B cell (primary cell): ENCODE measurements around the gene TAS2R41. TPM values are rescaled to one million over a fixed set of nuclear protein-coding genes. Genes with fewer than 3 reads are reported as not detected.

Experiments used
- ATAC-seq: fragments of 200-7000 bp; cut with Tn5 transposase; one replicate; pipeline ENCODE4 v1.10.0; 2021; ENCODE audit warnings: low read depth, mild to moderate bottlenecking, moderate number of reproducible peaks, moderate library complexity
- CTCF ChIA-PET: fragments of 350-600 bp; sonication (Branson Sonifier 250); formaldehyde crosslinking; loops from one replicate; lab custom pipeline; 2021; ENCODE audit warnings: antibody characterized with exemption, inconsistent platforms; lab: Charles Lee
- POLR2A ChIA-PET: fragments of 350-600 bp; sonication (Branson Sonifier 250); formaldehyde crosslinking; loops from one replicate; lab custom pipeline; 2021; ENCODE audit warnings: antibody characterized with exemption; lab: Charles Lee
- DNase-seq: peaks from one replicate; pipeline ENCODE4 v3.0.0; 2013
- H2AFZ ChIP-seq: 2 replicates; pipeline ENCODE4 v1.6.1; 2012; ENCODE audit warnings: mild to moderate bottlenecking, low read depth, low read length; ENCODE audit not compliant: insufficient read depth, poor library complexity, severe bottlenecking
- H3K27ac ChIP-seq, 2 donors: 1 replicate in 1 of 2; 2 replicates in 1 of 2; pipeline ENCODE4 v1.5.1; 2012 to 2013; ENCODE audit warnings: low read length in 2 of 2, mild to moderate bottlenecking in 2 of 2, moderate library complexity in 1 of 2
- H3K27me3 ChIP-seq, 4 experiments: fragments of 200-600 bp in 1 of 4; sonication (generic) in 1 of 4; replicated peaks in 1 of 4; 1 replicate in 2 of 4; 2 replicates in 2 of 4; pipeline versions ENCODE4 v1.6.1 to v1.7.0; 2013 to 2016; ENCODE audit warnings: low read length in 3 of 4, mild to moderate bottlenecking in 2 of 4, mixed read lengths in 1 of 4, moderate library complexity in 1 of 4; ENCODE audit not compliant: insufficient read depth in 4 of 4, control insufficient read depth in 3 of 4; ENCODE audit errors: control extremely low read depth in 1 of 4
- H3K36me3 ChIP-seq, 2 experiments: replicated peaks in 1 of 2; 1 replicate in 1 of 2; 2 replicates in 1 of 2; pipeline versions ENCODE4 v1.6.1 to v1.7.1; 2013; ENCODE audit warnings: low read length in 1 of 2; ENCODE audit not compliant: insufficient read depth in 2 of 2, control insufficient read depth in 1 of 2; ENCODE audit errors: control extremely low read depth in 1 of 2, extremely low read depth in 1 of 2
- H3K4me1 ChIP-seq, 2 donors: fragments of 200-600 bp in 1 of 2; sonication (generic) in 1 of 2; 1 replicate in 1 of 2; 2 replicates in 1 of 2; pipeline versions ENCODE4 v1.5.1 to v1.6.1; 2013 to 2017; ENCODE audit warnings: low read length in 2 of 2; ENCODE audit not compliant: control insufficient read depth in 2 of 2, insufficient read depth in 2 of 2
- H3K4me2 ChIP-seq: replicated peaks from 2 replicates; pipeline ENCODE3; 2012; ENCODE audit warnings: mild to moderate bottlenecking, low read depth, low read length; ENCODE audit not compliant: poor library complexity, severe bottlenecking
- H3K4me3 ChIP-seq, 5 experiments: fragments of 200-600 bp in 1 of 5; sonication (generic) in 1 of 5; 1 replicate in 3 of 5; 2 replicates in 2 of 5; pipeline versions ENCODE4 v1.5.1 to v1.7.0; 2011 to 2016; ENCODE audit warnings: low read length in 4 of 5, mild to moderate bottlenecking in 4 of 5, low read depth in 2 of 5, control low read depth in 1 of 5, moderate library complexity in 1 of 5; ENCODE audit not compliant: insufficient read depth in 1 of 5; ENCODE audit errors: control extremely low read depth in 1 of 5, extremely low read depth in 1 of 5
- H3K79me2 ChIP-seq: fragments of 200-600 bp; sonication (generic); one replicate; pipeline ENCODE4 v1.6.0; 2016; ENCODE audit warnings: low read length; ENCODE audit not compliant: control insufficient read depth, insufficient read depth
- H3K9ac ChIP-seq: fragments of 200-600 bp; sonication (generic); 2 replicates; pipeline ENCODE4 v1.6.1; 2017; ENCODE audit warnings: mild to moderate bottlenecking, low read length, moderate library complexity
- H3K9me3 ChIP-seq, 3 donors: one replicate each; pipeline versions ENCODE4 v1.6.1 to v1.7.1; 2013; ENCODE audit warnings: low read length in 2 of 3; ENCODE audit not compliant: control insufficient read depth in 2 of 3, insufficient read depth in 1 of 3; ENCODE audit errors: control extremely low read depth in 1 of 3
- H4K20me1 ChIP-seq: 2 replicates; pipeline ENCODE4 v1.6.0; 2012; ENCODE audit warnings: mild to moderate bottlenecking, low read length; ENCODE audit not compliant: insufficient read depth, control insufficient read depth, poor library complexity, severe bottlenecking
- H3K27ac Mint-ChIP-seq: one replicate; pipeline ENCODE4 v1.8.0; 2021; ENCODE audit warnings: mixed read lengths
- H3K27me3 Mint-ChIP-seq: one replicate; pipeline ENCODE4 v1.8.0; 2021; ENCODE audit warnings: mixed read lengths
- H3K4me1 Mint-ChIP-seq: one replicate; pipeline ENCODE4 v1.8.0; 2021; ENCODE audit warnings: mixed read lengths
- H3K4me3 Mint-ChIP-seq: one replicate; pipeline ENCODE4 v1.8.0; 2021; ENCODE audit warnings: mixed read lengths
- H3K9me3 Mint-ChIP-seq: one replicate; pipeline ENCODE4 v1.8.0; 2022; ENCODE audit warnings: mixed read lengths; ENCODE audit not compliant: insufficient read depth
- CTCF ChIP-seq: fragments of 200-600 bp; IDR thresholded peaks from one replicate; pipeline ENCODE4 v1.8.0; 2022; ENCODE audit warnings: antibody characterized with exemption, mild to moderate bottlenecking
- EZH2 ChIP-seq: IDR thresholded peaks from 2 replicates; pipeline ENCODE4 v1.6.1; 2012; ENCODE audit warnings: borderline replicate concordance, low read depth, mild to moderate bottlenecking, moderate library complexity, low read length; ENCODE audit not compliant: insufficient read depth, poor library complexity, severe bottlenecking
- WGBS: methylation state at CpG from one replicate; pipeline ENCODE4 v1.1.5; 2013; ENCODE audit warnings: missing lambda C conversion rate; ENCODE audit not compliant: insufficient coverage; 5-methylcytosine and 5-hydroxymethylcytosine counted together
- intact Hi-C: fragments of 100-400 bp; cut with micrococcal nuclease; formaldehyde crosslinking; loops from one replicate; pipeline ENCODE4 v1.10.0; 2022
- polyA plus RNA-seq: library from polyadenylated mRNA; depleted of rRNA; stranded (reverse); fragments of >200 nt; gene quantifications from 2 replicates; pipeline ENCODE4 v1.2.3, GENCODE V29; 2012
- total RNA-seq, 2 donors: library from RNA; stranded (reverse); fragments of 120-200 nt in 1 of 2; gene quantifications; 1 replicate in 1 of 2; 2 replicates in 1 of 2; pipeline versions ENCODE4 v1.2.3 to v1.2.4, GENCODE V29; 2013 to 2022

The TAS2R41 gene
- total and polyA plus RNA-seq, 2 donors (not counting 1 experiment from before 2014, with no cell fraction given) = not detected

GRCh38 chr7:143429770-143430698 lies 47.6 kb upstream of the TAS2R41 start:
- no peak overlapping the region for H3K9ac ChIP-seq
- ChIA-PET CTCF (no interaction called here), POLR2A (no interaction called here)
- Mint-ChIP-seq H3K9me3 (no peaks in the 10 kb centered on the region), H3K4me3 (no peak overlapping the region), H3K4me1 (peaks cover 3% of the 10 kb centered on the region), H3K27me3 (peaks cover 11% of the 10 kb centered on the region), H3K27ac (no peak overlapping the region)
- no peak overlapping the region for H3K4me2 ChIP-seq
- H3K79me2 ChIP-seq = no peaks in the 10 kb centered on the region
- no peaks in the 10 kb centered on the region for H3K9me3 ChIP-seq
- intact Hi-C loops = no loop called here
- TF ChIP-seq CTCF (no peak), EZH2 (no peak)
- no peak overlapping the region for H3K27ac ChIP-seq
- ATAC-seq = no peak
- WGBS = no CpG with 5 or more reads among the region's 10 CpGs
- no peak overlapping the region for H2AFZ ChIP-seq
- DNase-seq = no peak
- no peaks in the 10 kb centered on the region for H3K36me3 ChIP-seq
- no peak overlapping the region for H3K4me3 ChIP-seq
- peaks cover 0 to 5% (median 0%) of the 10 kb centered on the region in 4 experiments for H3K27me3 ChIP-seq
- H4K20me1 ChIP-seq = no peaks in the 10 kb centered on the region
- H3K4me1 ChIP-seq = peaks cover 0 to 3% of the 10 kb centered on the region in 2 donors

GRCh38 chr7:143431109-143431508 lies 46.6 kb upstream of the TAS2R41 start:
- POLR2A ChIA-PET = no interaction called here

More at GRCh38 chr7:143431109-143431508, 46.6 kb upstream of the TAS2R41 start:
- H3K27ac Mint-ChIP-seq = no peak overlapping the region
- Histone ChIP-seq H3K9ac (no peak overlapping the region), H3K4me2 (no peak overlapping the region), H3K9me3 (no peaks in the 10 kb centered on the region), H2AFZ (no peak overlapping the region), H3K79me2 (no peaks in the 10 kb centered on the region), H3K36me3 (no peaks in the 10 kb centered on the region), H4K20me1 (no peaks in the 10 kb centered on the region), H3K4me1 (peaks cover 0 to 3% of the 10 kb centered on the region in 2 donors), H3K27me3 (peaks cover 0 to 5% (median 0%) of the 10 kb centered on the region in 4 experiments), H3K27ac (no peak overlapping the region), H3K4me3 (no peak overlapping the region)
- 100% methylated on average over 1 of the region's 2 CpGs for whole genome bisulfite sequencing
- DNase-seq (no peak), ATAC-seq (no peak)
- peaks cover 12% of the 10 kb centered on the region for H3K27me3 Mint-ChIP-seq
- CTCF ChIA-PET = no interaction called here
- intact Hi-C loops = no loop called here
- no peak overlapping the region for H3K4me3 Mint-ChIP-seq
- H3K9me3 Mint-ChIP-seq = no peaks in the 10 kb centered on the region
- TF ChIP-seq EZH2 = no peak
- no peak for TF ChIP-seq CTCF
- peaks cover 3% of the 10 kb centered on the region for H3K4me1 Mint-ChIP-seq
